SJSA1 (cell line): ENCODE results near the gene UBA1. TPM values are rescaled to one million over a fixed set of nuclear protein-coding genes. Genes with fewer than 3 reads are reported as not detected.

Experiments used
- DNase-seq, 2 experiments: peaks; one replicate each; pipeline ENCODE4 v3.0.0-alpha.2; 2015 to 2020; ENCODE audit warnings: low spot score in 2 of 2, low read depth in 1 of 2
- H3K27ac ChIP-seq: fragments of 250-450 bp; sonication (Bioruptor Pico); 2 replicates; pipeline ENCODE4 v1.5.1; 2020; ENCODE audit warnings: mild to moderate bottlenecking, moderate library complexity
- H3K27me3 ChIP-seq: fragments of 250-450 bp; sonication (Bioruptor Pico); replicated peaks from 2 replicates; pipeline ENCODE4 v1.5.1; 2020; ENCODE audit warnings: mild to moderate bottlenecking, moderate library complexity
- H3K36me3 ChIP-seq: fragments of 250-450 bp; sonication (Bioruptor Pico); 2 replicates; pipeline ENCODE4 v1.5.1; 2020; ENCODE audit warnings: mild to moderate bottlenecking
- H3K4me1 ChIP-seq: fragments of 250-450 bp; sonication (Bioruptor Pico); replicated peaks from 2 replicates; pipeline ENCODE4 v1.6.1; 2021; ENCODE audit warnings: mild to moderate bottlenecking
- H3K4me3 ChIP-seq: fragments of 250-450 bp; sonication (Bioruptor Pico); 2 replicates; pipeline ENCODE4 v1.5.1; 2020; ENCODE audit warnings: mild to moderate bottlenecking
- H3K9me3 ChIP-seq: fragments of 250-450 bp; sonication (Bioruptor Pico); replicated peaks from 2 replicates; pipeline ENCODE4 v1.5.1; 2020; ENCODE audit warnings: mild to moderate bottlenecking
- total RNA-seq: library from RNA; depleted of rRNA; stranded (reverse); fragments of >200 nt; shearing (Covaris generic); gene quantifications from 2 replicates; pipeline ENCODE4 v1.2.3, GENCODE V29; 2014

The UBA1 gene
- total RNA-seq, 1 experiment from 2014 or later: 184 TPM

DNA sequence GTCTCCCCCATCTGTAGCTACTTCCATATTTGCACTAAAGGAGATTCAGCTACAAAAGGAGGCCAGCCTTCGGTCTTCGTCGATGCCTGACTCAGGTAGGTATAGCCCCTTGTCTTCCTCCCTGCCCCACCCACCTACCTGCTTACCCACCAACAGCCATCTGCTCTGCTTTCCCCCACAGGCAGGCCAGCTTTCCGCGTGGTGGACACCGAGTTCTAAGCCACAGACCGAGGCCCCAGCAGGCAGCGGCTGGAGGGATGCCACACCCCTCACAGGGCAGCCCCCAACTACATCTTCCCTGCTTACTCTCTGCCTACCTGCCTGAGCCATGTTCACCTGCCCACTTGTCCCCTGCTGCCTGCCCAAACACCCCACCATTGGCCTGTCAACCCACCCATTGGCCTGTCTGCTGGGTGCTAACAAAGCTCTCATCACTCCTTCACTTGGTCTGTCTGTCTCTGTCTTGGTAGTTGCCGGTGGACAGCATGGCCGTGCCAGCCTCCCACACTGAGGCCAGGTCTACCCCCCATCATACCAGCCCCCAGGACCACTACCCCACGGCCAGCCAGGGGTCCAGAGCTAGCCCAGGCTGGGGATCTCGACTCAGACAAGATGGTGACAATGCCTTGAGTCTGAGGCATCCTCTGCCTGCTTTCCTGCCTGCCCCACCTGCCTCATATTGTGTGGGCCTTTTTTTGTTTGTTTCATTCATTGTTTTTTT, 35.1 kb downstream of the UBA1 start:
- Histone ChIP-seq H3K27me3 (no peaks in the 10 kb centered on the region), H3K9me3 (no peaks in the 10 kb centered on the region), H3K36me3 (peaks cover 39% of the 10 kb centered on the region), H3K4me3 (no peak overlapping the region), H3K27ac (no peak overlapping the region), H3K4me1 (peaks cover 7% of the 10 kb centered on the region)
- DNase-seq: no peak

DNA sequence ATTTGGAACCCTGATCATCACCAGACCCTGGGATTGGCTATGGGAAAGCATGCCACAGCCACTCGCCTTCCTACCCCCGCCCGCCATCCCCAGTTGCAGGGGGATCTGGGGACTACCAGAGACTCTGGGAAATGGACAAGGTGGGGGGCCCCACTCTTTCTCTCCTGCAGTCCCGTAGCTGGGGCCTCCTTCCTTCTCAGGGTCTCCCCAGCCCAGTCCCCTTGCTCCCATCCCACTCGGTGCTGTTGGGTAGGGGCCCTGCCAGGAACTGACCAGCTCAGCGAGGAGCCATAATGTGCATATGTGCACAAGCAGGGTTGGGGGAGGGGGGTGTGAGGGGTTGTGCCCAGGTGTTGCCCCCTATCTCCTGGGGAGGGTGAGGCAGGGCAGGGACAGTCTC, 35.8 kb downstream of the UBA1 start:
- Histone ChIP-seq H3K27me3 (no peaks in the 10 kb centered on the region), H3K9me3 (no peaks in the 10 kb centered on the region), H3K4me3 (no peak overlapping the region), H3K4me1 (peaks cover 7% of the 10 kb centered on the region), H3K27ac (no peak overlapping the region), H3K36me3 (peaks cover 32% of the 10 kb centered on the region)
- no peak for DNase-seq

DNA sequence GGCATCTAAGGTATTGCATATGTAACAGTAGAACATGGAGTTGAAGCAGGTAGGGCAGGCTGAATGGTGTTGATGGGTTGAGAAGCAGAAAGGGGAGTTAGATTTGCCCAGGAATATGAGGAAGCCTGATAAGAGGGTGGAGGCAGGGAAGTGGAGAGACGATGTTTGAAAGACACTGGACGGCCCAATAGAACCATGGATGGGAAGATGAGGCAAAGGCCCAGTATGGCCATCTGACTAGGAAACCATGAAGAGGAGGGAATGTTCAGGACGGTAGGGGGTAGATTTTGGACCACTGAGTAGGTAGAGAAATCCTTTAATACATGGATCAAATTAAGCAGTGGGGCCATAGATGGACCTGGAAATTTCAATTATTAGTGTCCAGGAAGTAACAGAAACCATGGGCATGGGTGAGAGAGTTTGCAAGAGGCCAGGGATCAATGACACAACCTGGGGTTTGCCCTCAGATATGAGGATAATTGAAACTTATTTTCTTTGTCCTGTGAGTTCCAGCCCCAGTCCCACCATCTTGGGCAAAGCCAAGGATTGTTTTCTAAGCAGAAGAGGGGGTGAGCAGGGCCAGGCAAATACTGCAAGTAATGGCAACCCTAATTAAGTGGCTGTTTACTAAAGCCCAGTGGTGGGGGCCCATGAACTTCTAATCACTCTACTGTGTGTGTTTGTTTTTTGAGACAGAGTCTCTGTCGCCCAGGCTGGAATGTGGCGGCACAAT, 36.7 kb downstream of the UBA1 start:
- no peak for DNase-seq
- no peaks in the 10 kb centered on the region for H3K9me3 ChIP-seq
- peaks cover 30% of the 10 kb centered on the region for H3K36me3 ChIP-seq
- no peaks in the 10 kb centered on the region for H3K27me3 ChIP-seq
- no peak overlapping the region for H3K27ac ChIP-seq
- no peak overlapping the region for H3K4me3 ChIP-seq
- peaks cover 15% of the 10 kb centered on the region for H3K4me1 ChIP-seq

DNA sequence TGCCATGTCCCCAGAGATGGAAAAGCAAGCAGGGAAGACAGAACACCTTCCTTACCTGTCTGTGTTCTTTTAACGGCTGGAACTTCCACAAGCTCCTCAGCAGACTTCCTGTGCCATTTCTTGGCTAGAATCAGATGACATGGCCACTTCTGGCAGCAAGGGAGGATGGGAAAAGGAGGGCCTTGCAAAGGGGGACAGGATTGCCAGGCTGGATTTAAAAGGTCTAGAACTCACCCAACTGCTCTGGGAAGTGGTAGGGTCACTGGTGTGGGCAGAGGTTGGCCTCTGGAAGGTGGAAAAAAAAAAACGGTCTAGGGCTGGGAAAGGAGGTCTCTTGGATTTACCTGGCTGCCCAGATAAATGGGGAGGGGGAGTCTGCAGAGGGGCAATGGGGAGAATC, 37.5 kb downstream of the UBA1 start:
- Histone ChIP-seq H3K4me1 (peaks cover 15% of the 10 kb centered on the region), H3K4me3 (no peak overlapping the region), H3K27me3 (no peaks in the 10 kb centered on the region), H3K36me3 (peaks cover 25% of the 10 kb centered on the region), H3K9me3 (no peaks in the 10 kb centered on the region), H3K27ac (no peak overlapping the region)
- no peak for DNase-seq

DNA sequence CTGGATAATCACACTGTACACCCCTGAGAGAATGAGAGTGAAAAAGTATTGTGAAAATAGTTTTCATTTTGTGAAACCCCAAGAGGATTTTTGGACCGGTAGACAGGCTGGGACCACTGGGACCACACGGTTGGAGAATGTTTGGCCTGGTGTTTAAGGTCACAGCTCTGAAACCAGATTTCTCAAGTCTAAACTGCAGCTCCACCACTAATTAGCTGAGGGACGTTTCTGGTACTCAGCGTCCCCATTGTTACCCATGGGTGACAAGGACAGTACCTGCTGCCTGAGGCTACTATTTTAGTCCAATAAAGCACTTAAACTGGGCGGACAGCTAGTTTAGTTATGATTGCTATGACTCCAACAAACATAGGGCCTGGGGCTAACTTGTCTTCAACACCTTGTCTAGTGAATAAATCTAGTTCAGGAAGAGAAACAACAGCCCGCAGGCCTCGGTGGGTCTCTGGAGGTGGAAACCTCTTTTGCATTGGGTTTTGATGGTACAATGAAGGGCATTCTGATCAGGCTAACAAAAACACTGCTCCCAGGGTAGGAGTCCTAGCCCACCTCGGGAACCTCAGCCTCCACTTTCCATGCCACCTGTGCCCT, 38.7 kb downstream of the UBA1 start:
- peak overlapping the region; percentile 69 for H3K4me3 ChIP-seq
- H3K27me3 ChIP-seq: no peaks in the 10 kb centered on the region
- H3K9me3 ChIP-seq: no peaks in the 10 kb centered on the region
- H3K36me3 ChIP-seq: peaks cover 16% of the 10 kb centered on the region
- no peak for DNase-seq
- H3K4me1 ChIP-seq: peaks cover 15% of the 10 kb centered on the region
- peak overlapping the region; percentile 93 for H3K27ac ChIP-seq

DNA sequence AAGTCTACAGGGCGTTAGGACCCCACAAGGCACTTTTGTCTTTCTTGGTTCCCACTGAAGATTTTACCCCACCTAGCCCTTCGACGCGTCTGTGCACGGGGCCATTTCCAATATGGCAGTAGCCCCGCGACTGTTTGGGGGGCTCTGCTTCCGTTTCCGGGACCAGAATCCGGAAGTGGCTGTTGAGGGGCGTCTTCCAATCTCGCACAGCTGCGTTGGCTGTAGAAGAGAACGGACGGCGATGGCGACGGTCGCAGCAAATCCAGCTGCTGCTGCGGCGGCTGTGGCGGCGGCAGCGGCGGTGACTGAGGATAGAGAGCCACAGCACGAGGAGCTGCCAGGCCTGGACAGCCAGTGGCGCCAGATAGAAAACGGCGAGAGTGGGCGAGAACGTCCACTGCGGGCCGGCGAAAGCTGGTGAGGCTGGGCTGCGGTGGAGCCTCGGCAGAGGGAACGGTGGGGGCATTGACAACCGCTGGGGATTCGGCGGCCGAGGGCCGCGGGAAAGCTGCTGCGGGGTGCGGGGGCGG, 39.2 kb downstream of the UBA1 start, which contains the start of gene USP11:
Gene USP11 (plus strand): TSS at position 207 of the 530 bp plus-strand sequence. CDS start 35 bp downstream, at position 242.
- peak; percentile 46 to 50 for DNase-seq
- Histone ChIP-seq H3K27ac (peak within 1 kb of the TSS; percentile 93), H3K9me3 (no peaks in the 10 kb centered on the region), H3K36me3 (peaks cover 15% of the 10 kb centered on the region), H3K4me3 (peak within 1 kb of the TSS; percentile 69), H3K4me1 (peaks cover 15% of the 10 kb centered on the region), H3K27me3 (no peaks in the 10 kb centered on the region)

DNA sequence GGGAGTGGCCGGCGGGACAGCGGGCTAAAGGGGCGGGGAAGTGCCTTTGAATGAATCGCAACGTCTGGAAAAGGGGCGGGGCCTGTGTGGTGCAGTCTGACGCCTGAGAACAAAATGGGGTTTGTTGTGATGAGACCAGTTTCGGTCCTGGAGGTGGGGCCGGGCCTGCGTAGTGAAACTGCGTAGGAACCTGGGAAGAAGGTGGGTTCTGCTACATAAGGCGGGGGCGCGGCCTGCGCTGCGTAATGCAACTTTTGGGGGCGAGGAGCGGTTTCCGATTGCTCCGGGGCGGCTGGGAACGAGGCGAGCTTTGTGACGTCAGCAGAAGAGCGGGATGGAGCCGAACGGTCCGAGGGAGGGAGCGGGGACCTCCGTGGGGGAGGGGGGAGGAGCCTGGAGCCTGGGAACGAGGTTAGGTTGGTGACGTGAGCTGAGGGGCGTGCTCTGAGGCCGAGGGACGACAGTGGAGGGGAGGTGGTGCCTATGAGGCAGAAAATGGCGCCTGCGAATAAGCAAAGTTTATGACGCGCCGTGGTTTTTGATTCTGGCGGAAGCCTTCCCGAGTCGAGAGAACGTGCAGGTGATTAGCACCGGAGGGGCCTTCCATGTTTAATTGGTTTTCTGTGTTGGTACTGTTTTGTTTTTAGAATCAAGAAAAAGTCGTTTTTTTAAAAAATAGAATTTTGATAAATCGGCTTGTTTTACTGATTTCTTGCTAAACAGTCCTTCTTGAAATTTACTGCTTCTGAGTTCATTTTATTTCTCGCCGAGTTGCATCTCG, 39.9 kb downstream of the UBA1 start:
- peaks cover 15% of the 10 kb centered on the region for H3K4me1 ChIP-seq

DNA sequence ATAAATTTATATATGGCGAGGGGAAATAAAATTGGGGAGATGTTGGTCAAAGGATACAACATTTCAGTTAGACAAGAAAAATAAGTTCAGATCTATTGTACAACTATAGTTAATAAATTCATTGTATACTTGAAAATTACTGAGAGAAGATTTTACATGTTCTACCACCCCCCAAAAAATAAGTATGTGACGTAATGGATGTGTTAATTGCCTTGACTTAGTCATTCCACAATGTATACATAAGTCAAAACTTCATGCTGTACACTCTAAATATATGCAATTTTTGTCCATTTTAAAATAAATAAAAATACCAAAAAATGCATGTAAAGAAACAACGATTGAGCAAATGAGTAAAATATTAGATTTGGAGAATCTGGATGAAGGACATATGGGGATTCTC, 41.0 kb downstream of the UBA1 start:
- no peaks in the 10 kb centered on the region for H3K9me3 ChIP-seq
- no peaks in the 10 kb centered on the region for H3K27me3 ChIP-seq
- peaks cover 15% of the 10 kb centered on the region for H3K4me1 ChIP-seq
- peak overlapping the region; percentile 69 for H3K4me3 ChIP-seq
- peak overlapping the region; percentile 93 for H3K27ac ChIP-seq
- peaks cover 7% of the 10 kb centered on the region; the same call in 1 of the 2 replicates for H3K36me3 ChIP-seq
- DNase-seq: no peak

More for the DNA sequence above, 39.9 kb downstream of the UBA1 start:
- peak overlapping the region; percentile 69 for H3K4me3 ChIP-seq
- no peaks in the 10 kb centered on the region for H3K9me3 ChIP-seq
- peak; percentile 92 to 95 for DNase-seq
- H3K36me3 ChIP-seq: peaks cover 10% of the 10 kb centered on the region
- peak overlapping the region; percentile 93 for H3K27ac ChIP-seq
- H3K27me3 ChIP-seq: no peaks in the 10 kb centered on the region

DNA sequence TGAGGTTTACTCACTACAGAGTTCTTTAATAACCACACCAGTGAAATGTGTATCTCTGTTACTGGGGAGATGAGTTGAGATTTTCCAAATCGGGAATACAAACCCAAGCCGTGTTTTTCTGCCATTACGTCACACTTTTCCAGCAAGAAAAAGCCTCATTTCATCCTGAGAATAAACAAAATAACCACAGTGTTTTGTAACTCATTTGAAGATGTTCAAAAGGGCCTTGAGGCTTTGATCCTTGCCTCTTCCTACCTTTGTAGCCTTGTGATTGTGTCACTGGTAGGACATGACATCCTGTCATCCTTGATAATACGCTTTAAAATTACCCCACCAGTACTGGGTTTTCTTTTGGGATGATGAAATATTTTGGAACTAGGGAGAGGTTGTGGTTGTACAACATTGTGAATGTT, 42.1 kb downstream of the UBA1 start:
- H3K4me1 ChIP-seq: peaks cover 15% of the 10 kb centered on the region
- no peak overlapping the region for H3K4me3 ChIP-seq
- no peak overlapping the region for H3K27ac ChIP-seq
- H3K27me3 ChIP-seq: no peaks in the 10 kb centered on the region
- no peaks in the 10 kb centered on the region for H3K9me3 ChIP-seq
- peaks cover 11% of the 10 kb centered on the region for H3K36me3 ChIP-seq
- DNase-seq: no peak

DNA sequence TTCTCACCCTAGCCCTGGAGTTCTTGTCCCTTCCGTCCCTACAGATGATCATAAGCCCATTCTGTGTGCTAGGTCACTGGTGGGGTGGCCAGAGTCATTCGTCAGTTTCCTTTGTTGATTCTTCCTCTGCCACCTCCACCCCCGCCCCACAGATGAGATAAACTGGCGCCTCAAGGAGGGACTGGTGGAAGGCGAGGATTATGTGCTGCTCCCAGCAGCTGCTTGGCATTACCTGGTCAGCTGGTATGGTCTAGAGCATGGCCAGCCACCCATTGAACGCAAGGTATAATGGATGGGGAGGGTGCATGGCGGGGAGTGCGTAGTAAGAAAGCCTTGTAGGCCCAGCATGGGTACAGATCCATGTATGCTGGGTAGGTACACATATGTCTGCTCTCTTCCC, 45.6 kb downstream of the UBA1 start:
- no peaks in the 10 kb centered on the region for H3K9me3 ChIP-seq
- H3K4me3 ChIP-seq: no peak overlapping the region
- peaks cover 25% of the 10 kb centered on the region for H3K36me3 ChIP-seq
- no peaks in the 10 kb centered on the region for H3K27me3 ChIP-seq
- no peak overlapping the region for H3K27ac ChIP-seq
- H3K4me1 ChIP-seq: peaks cover 8% of the 10 kb centered on the region; the same call in 1 of the 2 replicates
- no peak for DNase-seq

DNA sequence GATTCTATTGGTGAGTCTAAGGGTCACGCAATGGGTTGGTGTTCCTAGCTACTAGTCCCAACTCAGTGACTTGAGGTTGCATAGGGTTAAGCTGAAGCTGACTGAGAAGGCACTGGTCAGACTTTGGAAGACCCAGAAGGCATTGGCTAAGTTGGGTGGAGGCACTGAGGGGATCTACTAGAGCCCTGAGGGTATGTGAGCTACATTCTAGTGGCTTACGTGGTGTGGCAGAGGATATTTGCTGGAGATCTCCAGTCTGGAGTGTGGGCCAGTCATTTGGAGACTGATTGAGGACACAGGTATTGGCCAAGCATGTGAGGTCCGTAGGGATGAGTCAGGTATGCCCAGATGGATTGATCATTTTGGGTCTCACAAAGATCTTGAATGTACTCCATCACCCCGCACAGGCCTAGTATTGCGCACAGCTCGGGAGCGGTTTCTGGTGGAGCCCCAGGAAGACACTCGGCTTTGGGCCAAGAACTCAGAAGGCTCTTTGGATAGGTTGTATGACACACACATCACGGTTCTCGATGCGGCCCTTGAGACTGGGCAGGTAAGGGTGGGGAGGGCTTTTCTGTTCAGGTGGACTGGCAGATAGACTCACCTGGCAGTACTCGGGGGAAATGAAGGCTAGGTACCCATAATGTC, 46.4 kb downstream of the UBA1 start:
- H3K4me1 ChIP-seq: peaks cover 3% of the 10 kb centered on the region; the same call in 1 of the 2 replicates
- no peak for DNase-seq

DNA sequence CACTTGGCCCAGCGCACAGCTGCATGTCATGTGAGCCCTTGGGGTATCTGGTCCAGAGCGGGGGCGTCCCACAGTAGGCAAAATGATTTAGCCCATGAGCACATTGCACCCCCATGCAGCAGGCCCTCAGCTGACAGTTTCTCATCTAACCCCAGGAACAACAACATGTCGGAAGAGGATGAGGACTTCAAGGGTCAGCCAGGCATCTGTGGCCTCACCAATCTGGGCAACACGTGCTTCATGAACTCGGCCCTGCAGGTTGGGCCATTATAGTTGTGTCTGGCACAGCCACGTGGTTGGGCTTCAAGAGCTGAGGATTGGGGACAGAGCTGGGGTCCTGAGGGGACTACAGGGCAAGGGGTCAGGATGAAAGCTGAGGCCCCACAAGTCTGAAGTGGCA, 47.0 kb downstream of the UBA1 start:
- Histone ChIP-seq H3K36me3 (peaks cover 24% of the 10 kb centered on the region), H3K27me3 (no peaks in the 10 kb centered on the region), H3K4me3 (no peak overlapping the region), H3K27ac (no peak overlapping the region), H3K9me3 (no peaks in the 10 kb centered on the region), H3K4me1 (no peaks in the 10 kb centered on the region)
- no peak for DNase-seq

More for the DNA sequence above, 46.4 kb downstream of the UBA1 start:
- Histone ChIP-seq H3K27ac (no peak overlapping the region), H3K36me3 (peaks cover 29% of the 10 kb centered on the region), H3K27me3 (no peaks in the 10 kb centered on the region), H3K9me3 (no peaks in the 10 kb centered on the region), H3K4me3 (no peak overlapping the region)
